Adrenal gland (tissue), 5 donors: ENCODE measurements around the gene SLC35A4.

Source experiments
- CTCF ChIP-seq, 6 experiments: fragments of 450-650 bp in 4 of 6; fragments of 200-600 bp in 2 of 6; sonication (generic) in 1 of 6; IDR thresholded peaks; 1 replicate in 5 of 6; 2 replicates in 1 of 6; pipeline versions ENCODE4 v1.5.1 to v1.8.0; 2016 to 2021; ENCODE audit warnings: antibody characterized with exemption in 6 of 6, mild to moderate bottlenecking in 2 of 6, moderate library complexity in 1 of 6
- POLR2A ChIP-seq, 2 donors: fragments of 450-650 bp; IDR thresholded peaks; one replicate each; pipeline ENCODE4 v1.6.1; 2017; ENCODE audit warnings: antibody characterized with exemption in 2 of 2, mild to moderate bottlenecking in 2 of 2, moderate library complexity in 1 of 2
- donor health status: DM: no; HTN: no; CAD: no.

GRCh38 chr5:140568443-140569063 is 3.9 kb downstream of the SLC35A4 start:
- TF ChIP-seq CTCF (IDR thresholded peaks at IDR 0.05) (no peak), POLR2A (IDR thresholded peaks at IDR 0.05) (no peak)
